CD4-positive, alpha-beta T cell treated with Interleukin-6 at 100 ng/mL for 8 hours (primary cell): Measurements from ENCODE around the gene TTLL7.

Experiments used
- DNase-seq: peaks from one replicate; pipeline ENCODE4 v3.0.0-alpha.2; 2020; ENCODE audit warnings: mixed read lengths, low spot score

Gene TTLL7

GRCh38 chr1:83864991-83865390 lies 133.9 kb downstream of the TTLL7 start:
- no peak for DNase-seq

- peak; percentile 66 for DNase-seq
Measured at GRCh38 chr1:83860490-83861221, 138.3 kb downstream of the TTLL7 start.

GRCh38 chr1:83857716-83858115 lies 141.2 kb downstream of the TTLL7 start:
- DNase-seq: no peak

- no peak for DNase-seq
Measured at GRCh38 chr1:83857103-83857502, 141.8 kb downstream of the TTLL7 start.

GRCh38 chr1:83856381-83856780 lies 142.6 kb downstream of the TTLL7 start:
- DNase-seq: no peak

GRCh38 chr1:83854456-83854855 lies 144.5 kb downstream of the TTLL7 start:
- no peak for DNase-seq

GRCh38 chr1:83850834-83851233 lies 148.1 kb downstream of the TTLL7 start:
- no peak for DNase-seq

GRCh38 chr1:83849191-83850061 lies 149.5 kb downstream of the TTLL7 start:
- DNase-seq: no peak

GRCh38 chr1:83846138-83846537 lies 152.8 kb downstream of the TTLL7 start:
- DNase-seq: no peak

- DNase-seq: no peak
Measured at GRCh38 chr1:83845437-83846071, 153.4 kb downstream of the TTLL7 start.

- no peak for DNase-seq
Measured at GRCh38 chr1:83844546-83844945, 154.4 kb downstream of the TTLL7 start.

- DNase-seq: no peak
Measured at GRCh38 chr1:83839566-83840173, 159.3 kb downstream of the TTLL7 start.

- no peak for DNase-seq
Measured at GRCh38 chr1:83838573-83838972, 160.4 kb downstream of the TTLL7 start.

- no peak for DNase-seq
Measured at GRCh38 chr1:83836543-83836942, 162.4 kb downstream of the TTLL7 start.

GRCh38 chr1:83834621-83835264 lies 164.2 kb downstream of the TTLL7 start:
- no peak for DNase-seq

GRCh38 chr1:83832194-83832593 lies 166.7 kb downstream of the TTLL7 start:
- DNase-seq: no peak

- DNase-seq: no peak
Measured at GRCh38 chr1:83829106-83829505, 169.8 kb downstream of the TTLL7 start.

GRCh38 chr1:83828456-83828855 lies 170.5 kb downstream of the TTLL7 start:
- DNase-seq: no peak

- no peak for DNase-seq
Measured at GRCh38 chr1:83827741-83828140, 171.2 kb downstream of the TTLL7 start.

GRCh38 chr1:83822208-83822607 lies 176.7 kb downstream of the TTLL7 start:
- no peak for DNase-seq

GRCh38 chr1:83819436-83819835 lies 179.5 kb downstream of the TTLL7 start:
- no peak for DNase-seq

- no peak for DNase-seq
Measured at GRCh38 chr1:83818916-83819315, 180.0 kb downstream of the TTLL7 start.
